ENCODE measurements around the gene COL5A1.

COL5A1 gene

DNA sequence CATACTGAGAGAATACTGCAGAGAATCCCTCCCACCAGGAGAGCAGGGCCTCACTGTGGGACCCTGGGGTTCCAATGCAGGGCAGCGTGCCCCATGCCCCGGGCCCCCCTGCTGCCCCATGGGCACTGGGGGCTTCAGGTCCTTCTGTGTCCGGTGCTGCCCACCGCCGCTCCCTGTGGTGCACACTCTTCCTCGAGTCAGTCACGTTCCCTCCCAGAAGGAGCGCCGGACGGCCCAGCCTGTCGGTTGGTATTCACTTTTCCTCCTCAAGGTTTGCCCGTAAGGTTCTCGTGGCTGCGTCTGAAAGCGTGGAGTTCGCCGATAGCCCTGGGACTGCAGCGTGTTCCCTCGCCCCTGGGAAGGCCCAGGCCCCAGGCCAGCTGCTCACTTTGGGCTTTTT, 190.9 kb downstream of the COL5A1 start:
- Histone ChIP-seq H3K4me3 (replicated peaks; ENCODE audit: insufficient read depth, low read length) (no peak overlapping the region), H3K27ac (replicated peaks) (no peak overlapping the region), H3K27me3 (ENCODE audit: insufficient read depth, poor library complexity, severe bottlenecking) (no peaks in the 10 kb centered on the region)
- no peak for TF ChIP-seq REST (IDR thresholded peaks at IDR 0.05; ENCODE audit: insufficient replicate concordance, low read depth)
- no peak for TF ChIP-seq POLR2AphosphoS5 (IDR thresholded peaks at IDR 0.05; ENCODE audit: low read depth)
- TF ChIP-seq SPI1 (IDR thresholded peaks at IDR 0.05; ENCODE audit: borderline replicate concordance, low read depth): no peak
- TF ChIP-seq, protein P1, sequence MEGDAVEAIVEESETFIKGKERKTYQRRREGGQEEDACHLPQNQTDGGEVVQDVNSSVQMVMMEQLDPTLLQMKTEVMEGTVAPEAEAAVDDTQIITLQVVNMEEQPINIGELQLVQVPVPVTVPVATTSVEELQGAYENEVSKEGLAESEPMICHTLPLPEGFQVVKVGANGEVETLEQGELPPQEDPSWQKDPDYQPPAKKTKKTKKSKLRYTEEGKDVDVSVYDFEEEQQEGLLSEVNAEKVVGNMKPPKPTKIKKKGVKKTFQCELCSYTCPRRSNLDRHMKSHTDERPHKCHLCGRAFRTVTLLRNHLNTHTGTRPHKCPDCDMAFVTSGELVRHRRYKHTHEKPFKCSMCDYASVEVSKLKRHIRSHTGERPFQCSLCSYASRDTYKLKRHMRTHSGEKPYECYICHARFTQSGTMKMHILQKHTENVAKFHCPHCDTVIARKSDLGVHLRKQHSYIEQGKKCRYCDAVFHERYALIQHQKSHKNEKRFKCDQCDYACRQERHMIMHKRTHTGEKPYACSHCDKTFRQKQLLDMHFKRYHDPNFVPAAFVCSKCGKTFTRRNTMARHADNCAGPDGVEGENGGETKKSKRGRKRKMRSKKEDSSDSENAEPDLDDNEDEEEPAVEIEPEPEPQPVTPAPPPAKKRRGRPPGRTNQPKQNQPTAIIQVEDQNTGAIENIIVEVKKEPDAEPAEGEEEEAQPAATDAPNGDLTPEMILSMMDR (IDR thresholded peaks at IDR 0.05; ENCODE audit: insufficient read depth, low read length): no peak
- TF ChIP-seq GABPA (IDR thresholded peaks at IDR 0.05; ENCODE audit: low read depth): no peak
- DNase-seq (ENCODE audit: low read depth in 1 of 2, low spot score in 1 of 2): no peak

DNA sequence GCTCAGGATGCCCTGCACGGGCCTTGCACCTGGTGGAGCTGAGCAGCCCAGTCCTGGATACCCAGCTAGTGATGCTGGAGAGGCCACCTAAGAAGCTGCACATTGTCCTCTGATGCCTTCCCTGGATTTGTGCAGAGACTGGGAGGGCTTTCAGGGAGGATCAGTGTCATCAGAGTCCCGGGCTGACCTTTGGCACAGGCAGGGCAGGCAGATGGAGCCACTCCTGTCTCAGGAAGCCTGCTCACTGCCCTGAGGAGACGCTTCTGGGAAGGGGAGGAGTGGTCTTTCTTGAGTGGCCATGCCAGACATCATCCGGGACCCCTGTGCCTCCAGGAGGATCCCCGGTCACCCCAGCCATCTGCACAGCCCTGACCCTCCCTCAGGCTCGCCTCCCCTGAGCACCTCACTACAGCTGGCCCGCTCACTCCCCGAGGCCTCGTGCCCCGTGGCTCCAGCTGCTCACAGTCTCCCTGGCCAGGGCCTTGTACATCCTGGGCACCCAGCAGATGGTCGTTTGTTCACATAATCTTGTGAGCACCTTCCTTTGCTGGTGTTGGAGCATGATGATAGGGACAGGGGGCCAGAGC, 191.8 kb downstream of the COL5A1 start:
- TF ChIP-seq, protein P1 (IDR thresholded peaks at IDR 0.05; ENCODE audit: insufficient read depth, low read length): no peak
- no peak for TF ChIP-seq GABPA (IDR thresholded peaks at IDR 0.05; ENCODE audit: low read depth)
- TF ChIP-seq POLR2AphosphoS5 (IDR thresholded peaks at IDR 0.05; ENCODE audit: low read depth): no peak
- no peak for TF ChIP-seq REST (IDR thresholded peaks at IDR 0.05; ENCODE audit: insufficient replicate concordance, low read depth)
- no peak for TF ChIP-seq SPI1 (IDR thresholded peaks at IDR 0.05; ENCODE audit: borderline replicate concordance, low read depth)
- Histone ChIP-seq H3K4me3 (replicated peaks; ENCODE audit: insufficient read depth, low read length) (no peak overlapping the region), H3K27ac (replicated peaks) (no peak overlapping the region), H3K27me3 (ENCODE audit: insufficient read depth, poor library complexity, severe bottlenecking) (no peaks in the 10 kb centered on the region)
- DNase-seq (ENCODE audit: low read depth in 1 of 2, low spot score in 1 of 2): no peak

DNA sequence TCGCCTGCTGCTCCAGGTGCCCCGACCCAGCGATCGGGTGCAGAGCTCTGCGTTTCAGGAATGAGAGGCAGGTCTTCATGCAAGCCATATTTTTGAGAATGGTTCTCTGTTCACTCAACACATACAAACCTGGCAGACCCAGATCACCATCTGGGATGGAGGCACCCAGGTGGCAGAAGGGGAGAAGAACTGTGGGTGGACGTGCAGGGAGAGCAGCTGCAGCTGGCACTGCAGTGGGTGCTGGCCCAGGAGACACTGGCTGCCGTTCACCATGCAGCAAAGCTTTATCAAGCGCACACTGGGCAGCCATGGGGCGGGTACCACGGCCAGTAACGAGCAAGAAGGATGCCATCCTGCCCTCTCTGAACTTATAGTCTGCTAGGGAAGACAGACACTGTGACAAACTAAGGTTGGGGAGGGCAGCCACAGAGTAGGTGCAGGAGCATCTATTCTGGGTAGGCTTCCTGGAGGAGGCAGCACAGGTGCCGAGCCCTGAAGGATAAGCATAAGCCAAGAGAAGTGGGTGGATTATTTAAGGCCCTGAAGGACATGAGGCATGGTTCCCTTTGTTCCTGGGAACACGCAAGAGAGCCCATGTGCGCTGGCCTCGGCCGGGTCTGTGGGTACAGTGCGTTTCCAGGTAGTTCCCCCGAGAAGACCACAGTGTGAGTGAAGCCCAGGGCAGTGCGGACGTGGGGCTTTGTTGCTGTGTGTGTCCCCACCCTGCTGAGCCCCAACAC, 192.8 kb downstream of the COL5A1 start:
- DNase-seq (ENCODE audit: low read depth in 1 of 2, low spot score in 1 of 2): no peak
- Histone ChIP-seq H3K27me3 (ENCODE audit: insufficient read depth, poor library complexity, severe bottlenecking) (no peaks in the 10 kb centered on the region), H3K4me3 (replicated peaks; ENCODE audit: insufficient read depth, low read length) (no peak overlapping the region), H3K27ac (replicated peaks) (no peak overlapping the region)
- no peak for TF ChIP-seq POLR2AphosphoS5 (IDR thresholded peaks at IDR 0.05; ENCODE audit: low read depth)
- TF ChIP-seq, protein P1 (IDR thresholded peaks at IDR 0.05; ENCODE audit: insufficient read depth, low read length): no peak
- no peak for TF ChIP-seq SPI1 (IDR thresholded peaks at IDR 0.05; ENCODE audit: borderline replicate concordance, low read depth)
- TF ChIP-seq REST (IDR thresholded peaks at IDR 0.05; ENCODE audit: insufficient replicate concordance, low read depth): no peak
- TF ChIP-seq GABPA (IDR thresholded peaks at IDR 0.05; ENCODE audit: low read depth): no peak

All from HL-60 (cell line).